D721Med (cell line): ENCODE measurements around the gene SLC39A13.

ENCODE experiments used
- DNase-seq: peaks from one replicate; pipeline ENCODE4 v3.0.0; 2011; ENCODE audit warnings: low spot score; ENCODE audit not compliant: insufficient read length
- FAIRE-seq: peaks from 2 replicates; lab custom pipeline; 2011; peaks lifted over from hg19 to GRCh38; lab: Jason Lieb, UNC
- TF ChIP-seq, protein P1 (sequence below): IDR thresholded peaks from 2 replicates; pipeline ENCODE4 v1.5.1; 2012; ENCODE audit warnings: mild to moderate bottlenecking, control low read depth; ENCODE audit not compliant: insufficient read depth; ENCODE audit errors: missing control alignments

The SLC39A13 gene

DNA sequence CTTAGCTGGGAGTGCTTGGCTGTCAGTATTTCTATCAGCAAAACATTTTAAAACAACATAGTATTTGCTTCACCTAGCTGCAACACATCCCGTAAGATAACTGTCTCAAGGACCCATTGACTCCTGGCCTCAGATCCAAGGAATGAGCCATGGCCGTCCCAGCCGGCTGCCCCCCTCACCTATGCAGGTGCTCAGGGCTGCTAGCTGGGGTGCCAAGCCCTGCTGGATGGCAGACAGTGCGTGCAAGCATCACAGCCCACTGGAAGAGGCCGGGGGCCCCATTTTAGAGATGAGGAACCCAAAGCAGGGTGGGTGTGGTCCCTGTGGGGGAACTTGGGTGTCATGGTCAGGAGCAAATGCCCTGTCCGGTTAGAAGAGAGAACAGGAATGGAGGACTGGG, 9.3 kb downstream of the SLC39A13 start:
- DNase-seq (no peak), FAIRE-seq (no peak)
- TF ChIP-seq, protein P1, sequence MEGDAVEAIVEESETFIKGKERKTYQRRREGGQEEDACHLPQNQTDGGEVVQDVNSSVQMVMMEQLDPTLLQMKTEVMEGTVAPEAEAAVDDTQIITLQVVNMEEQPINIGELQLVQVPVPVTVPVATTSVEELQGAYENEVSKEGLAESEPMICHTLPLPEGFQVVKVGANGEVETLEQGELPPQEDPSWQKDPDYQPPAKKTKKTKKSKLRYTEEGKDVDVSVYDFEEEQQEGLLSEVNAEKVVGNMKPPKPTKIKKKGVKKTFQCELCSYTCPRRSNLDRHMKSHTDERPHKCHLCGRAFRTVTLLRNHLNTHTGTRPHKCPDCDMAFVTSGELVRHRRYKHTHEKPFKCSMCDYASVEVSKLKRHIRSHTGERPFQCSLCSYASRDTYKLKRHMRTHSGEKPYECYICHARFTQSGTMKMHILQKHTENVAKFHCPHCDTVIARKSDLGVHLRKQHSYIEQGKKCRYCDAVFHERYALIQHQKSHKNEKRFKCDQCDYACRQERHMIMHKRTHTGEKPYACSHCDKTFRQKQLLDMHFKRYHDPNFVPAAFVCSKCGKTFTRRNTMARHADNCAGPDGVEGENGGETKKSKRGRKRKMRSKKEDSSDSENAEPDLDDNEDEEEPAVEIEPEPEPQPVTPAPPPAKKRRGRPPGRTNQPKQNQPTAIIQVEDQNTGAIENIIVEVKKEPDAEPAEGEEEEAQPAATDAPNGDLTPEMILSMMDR, result no peak

GRCh38 chr11:47418454-47419259, 10.3 kb downstream of the SLC39A13 start:
- FAIRE-seq (no peak), DNase-seq (no peak)
- TF ChIP-seq, protein P1, result no peak

DNA sequence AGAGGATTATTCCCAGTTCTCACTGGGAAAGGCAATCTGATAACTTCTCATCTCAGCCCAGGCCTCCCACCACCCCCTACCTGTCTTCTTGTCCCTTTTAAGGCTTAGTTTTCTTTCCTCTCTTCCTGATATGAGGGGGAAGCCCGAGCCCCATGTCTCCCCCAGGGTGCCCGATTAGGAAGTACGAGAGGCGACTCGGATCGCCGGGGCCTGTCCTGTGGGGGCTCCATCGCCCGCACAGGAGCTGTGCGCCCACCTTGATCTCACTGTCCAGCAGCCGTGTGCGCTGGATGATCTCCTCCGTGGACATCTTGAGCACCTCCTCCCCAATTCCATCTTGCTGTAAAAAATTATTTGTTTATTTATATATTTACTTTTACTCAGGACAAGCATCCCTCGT, 17.2 kb downstream of the SLC39A13 start:
- no peak for DNase-seq
- FAIRE-seq, result no peak
- TF ChIP-seq, protein P1, result no peak

DNA sequence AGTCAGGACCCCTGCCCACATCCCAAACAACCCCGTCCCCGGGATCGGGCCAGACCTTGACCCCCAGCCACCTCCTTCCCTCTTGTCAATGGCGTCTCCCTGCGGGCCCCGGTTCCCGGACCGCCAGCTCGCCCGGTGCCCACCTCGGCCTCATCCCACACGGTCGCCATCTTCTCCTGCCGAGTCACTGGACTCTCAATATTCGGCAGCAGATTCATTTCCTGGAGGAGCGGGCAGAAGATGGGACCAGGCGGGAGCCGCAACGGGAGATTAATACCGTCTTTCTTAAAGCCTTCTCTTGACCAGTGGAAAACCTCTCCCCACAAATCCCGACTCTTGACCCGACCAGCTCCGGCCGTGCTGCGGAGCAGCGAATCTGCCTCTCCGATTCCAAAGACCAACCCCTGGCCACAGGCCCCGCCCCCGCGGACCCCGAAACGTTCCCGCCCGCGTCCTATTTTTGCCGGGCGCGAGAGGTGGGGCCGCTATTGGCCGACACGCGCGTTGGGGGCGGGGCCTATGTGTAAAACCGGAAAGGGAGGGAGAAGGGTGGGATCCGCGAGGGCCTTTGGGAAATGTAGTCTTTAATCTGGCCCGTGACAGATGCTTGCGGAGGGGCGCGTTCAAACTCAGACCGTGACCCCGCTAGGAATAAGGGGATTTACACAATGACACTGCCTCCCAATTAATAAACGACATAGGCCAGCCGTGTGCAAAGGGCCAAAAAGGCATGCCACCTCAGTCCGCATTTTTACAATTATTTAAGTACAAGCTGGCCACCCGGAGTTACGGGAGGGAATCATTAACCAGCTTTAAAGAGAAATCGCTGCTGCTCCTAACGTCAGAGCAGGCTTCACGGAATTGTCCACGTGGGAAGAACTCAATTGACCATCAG, 17.9 kb downstream of the SLC39A13 start, which contains the start of gene PSMC3:
Gene PSMC3, minus strand, starts transcription at position 378 of the 895 bp plus-strand sequence. Its CDS starts 160 bp downstream, at position 218.
- DNase-seq, result peak; percentile 87
- TF ChIP-seq, protein P1, result no peak

DNA sequence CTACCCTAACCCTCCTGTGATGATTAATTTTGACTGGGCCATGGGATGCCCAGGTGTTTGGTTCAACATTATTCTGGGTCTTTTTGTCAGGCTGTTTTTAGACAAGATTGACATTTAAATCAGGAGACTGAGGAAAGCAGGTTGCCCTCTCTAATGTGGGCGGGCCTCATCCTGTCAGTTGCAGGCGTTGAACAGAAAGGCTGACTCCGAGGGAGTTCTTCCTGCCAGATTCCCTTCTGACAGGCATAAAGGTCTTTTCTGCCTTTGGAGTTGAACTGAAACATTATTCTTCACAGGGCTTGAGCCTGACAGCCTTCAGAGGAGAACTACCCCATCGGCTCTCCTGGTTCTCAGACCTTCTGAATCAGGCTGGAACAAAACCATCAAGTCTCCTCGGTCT, 22.1 kb downstream of the SLC39A13 start:
- DNase-seq (no peak), FAIRE-seq (no peak)
- TF ChIP-seq, protein P1, result no peak

More for the DNA sequence above, 17.9 kb downstream of the SLC39A13 start, which contains the start of gene PSMC3:
- FAIRE-seq, result no peak

GRCh38 chr11:47431356-47432083, 23.1 kb downstream of the SLC39A13 start:
- DNase-seq (no peak), FAIRE-seq (no peak)
- TF ChIP-seq, protein P1, result no peak
